Glutamatergic neuron (in vitro differentiated cells): ENCODE results near the gene CYP27B1. TPM values are rescaled to one million over a fixed set of nuclear protein-coding genes. Genes with fewer than 3 reads are reported as not detected.
A peak's percentile ranks its signal among the peaks of the same experiment; 100 is the strongest.

ENCODE experiments used
- DNase-seq: peaks from one replicate; pipeline ENCODE4 v3.0.0; 2022
- H3K27ac Mint-ChIP-seq: one replicate; pipeline ENCODE4 v1.8.0; 2020; ENCODE audit warnings: mild to moderate bottlenecking, mixed read lengths, inconsistent platforms; ENCODE audit not compliant: unreplicated experiment
- H3K27me3 Mint-ChIP-seq: one replicate; pipeline ENCODE4 v1.8.0; 2020; ENCODE audit warnings: mild to moderate bottlenecking, moderate library complexity, mixed read lengths, inconsistent platforms; ENCODE audit not compliant: unreplicated experiment
- H3K36me3 Mint-ChIP-seq: one replicate; pipeline ENCODE4 v1.8.0; 2020; ENCODE audit warnings: mild to moderate bottlenecking, mixed read lengths, inconsistent platforms; ENCODE audit not compliant: unreplicated experiment
- H3K4me1 Mint-ChIP-seq: one replicate; pipeline ENCODE4 v1.8.0; 2020; ENCODE audit warnings: mild to moderate bottlenecking, low read depth, mixed read lengths, inconsistent platforms; ENCODE audit not compliant: unreplicated experiment
- H3K4me3 Mint-ChIP-seq: one replicate; pipeline ENCODE4 v1.8.0; 2020; ENCODE audit warnings: mild to moderate bottlenecking, mixed read lengths, inconsistent platforms; ENCODE audit not compliant: unreplicated experiment
- H3K9me3 Mint-ChIP-seq: one replicate; pipeline ENCODE4 v1.8.0; 2020; ENCODE audit warnings: mild to moderate bottlenecking, moderate library complexity, mixed read lengths, inconsistent platforms; ENCODE audit not compliant: unreplicated experiment
- CTCF ChIP-seq: fragments of 200-600 bp; sonication (generic); IDR thresholded peaks from one replicate; pipeline ENCODE4 v1.5.0; 2021; ENCODE audit not compliant: partially characterized antibody, unreplicated experiment
- total RNA-seq: library from RNA; stranded (reverse); fragmentation: NEBNext Ultra II Directional; extraction: Animal tissue kit (Norgen Biotek cat#: 25700); gene quantifications from one replicate; pipeline ENCODE4 v1.2.1, GENCODE V29; 2021; ENCODE audit not compliant: unreplicated experiment

The CYP27B1 gene
- total RNA-seq, 1 donor from 2014 or later: 1.7 TPM

- Mint-ChIP-seq H3K4me3 (no peak overlapping the region), H3K27me3 (peaks cover 2% of the 10 kb centered on the region), H3K4me1 (no peaks in the 10 kb centered on the region), H3K27ac (no peak overlapping the region), H3K36me3 (no peaks in the 10 kb centered on the region), H3K9me3 (no peaks in the 10 kb centered on the region)
- no peak for DNase-seq
- no peak for TF ChIP-seq CTCF
Measured at GRCh38 chr12:57797933-57798332, 31.1 kb upstream of the CYP27B1 start.

GRCh38 chr12:57796996-57797395 lies 30.1 kb upstream of the CYP27B1 start:
- Mint-ChIP-seq H3K27me3 (peaks cover 2% of the 10 kb centered on the region), H3K36me3 (no peaks in the 10 kb centered on the region), H3K4me3 (no peak overlapping the region), H3K9me3 (no peaks in the 10 kb centered on the region), H3K4me1 (no peaks in the 10 kb centered on the region), H3K27ac (no peak overlapping the region)
- DNase-seq: no peak
- no peak for TF ChIP-seq CTCF

GRCh38 chr12:57795354-57795753 lies 28.5 kb upstream of the CYP27B1 start:
- no peaks in the 10 kb centered on the region for H3K9me3 Mint-ChIP-seq
- H3K27ac Mint-ChIP-seq: no peak overlapping the region
- no peak for TF ChIP-seq CTCF
- no peaks in the 10 kb centered on the region for H3K4me1 Mint-ChIP-seq
- H3K4me3 Mint-ChIP-seq: no peak overlapping the region
- no peaks in the 10 kb centered on the region for H3K36me3 Mint-ChIP-seq
- DNase-seq: no peak
- peaks cover 2% of the 10 kb centered on the region for H3K27me3 Mint-ChIP-seq

- no peaks in the 10 kb centered on the region for H3K4me1 Mint-ChIP-seq
- no peak overlapping the region for H3K27ac Mint-ChIP-seq
- H3K4me3 Mint-ChIP-seq: no peak overlapping the region
- no peaks in the 10 kb centered on the region for H3K9me3 Mint-ChIP-seq
- TF ChIP-seq CTCF: no peak
- DNase-seq: no peak
- H3K36me3 Mint-ChIP-seq: no peaks in the 10 kb centered on the region
- peaks cover 2% of the 10 kb centered on the region for H3K27me3 Mint-ChIP-seq
Measured at GRCh38 chr12:57793920-57794319, 27.0 kb upstream of the CYP27B1 start.

GRCh38 chr12:57783861-57784260 lies 17.0 kb upstream of the CYP27B1 start:
- TF ChIP-seq CTCF: no peak
- no peaks in the 10 kb centered on the region for H3K36me3 Mint-ChIP-seq
- H3K4me3 Mint-ChIP-seq: peak overlapping the region; percentile 26
- peaks cover 2% of the 10 kb centered on the region for H3K27me3 Mint-ChIP-seq
- H3K9me3 Mint-ChIP-seq: peaks cover 6% of the 10 kb centered on the region
- H3K4me1 Mint-ChIP-seq: no peaks in the 10 kb centered on the region
- DNase-seq: no peak
- H3K27ac Mint-ChIP-seq: no peak overlapping the region
